Parathyroid adenoma (tissue), 2 donors: ENCODE data around the gene IGF1R.

Experiments
- H2AFZ ChIP-seq: fragments of 300-600 bp; sonication (generic); one replicate; pipeline ENCODE4 v1.7.0; 2017; ENCODE audit warnings: antibody characterized with exemption, mild to moderate bottlenecking
- H3K27ac ChIP-seq: fragments of 300-600 bp; sonication (generic); one replicate; pipeline ENCODE4 v1.7.0; 2017
- H3K27me3 ChIP-seq: fragments of 300-600 bp; sonication (generic); one replicate; pipeline ENCODE4 v1.7.0; 2017; ENCODE audit warnings: low read length; ENCODE audit not compliant: control insufficient read depth, insufficient read depth
- H3K36me3 ChIP-seq: fragments of 300-600 bp; sonication (generic); one replicate; pipeline ENCODE4 v1.7.0; 2017; ENCODE audit warnings: low read length; ENCODE audit not compliant: control insufficient read depth, insufficient read depth
- H3K4me1 ChIP-seq: fragments of 300-600 bp; sonication (generic); one replicate; pipeline ENCODE4 v1.7.0; 2017; ENCODE audit warnings: control low read depth
- H3K4me2 ChIP-seq: fragments of 300-600 bp; sonication (generic); one replicate; pipeline ENCODE4 v1.7.0; 2017; ENCODE audit warnings: low read length
- H3K4me3 ChIP-seq: fragments of 300-600 bp; sonication (generic); one replicate; pipeline ENCODE4 v1.7.0; 2017; ENCODE audit warnings: low read depth, low read length
- H3K79me2 ChIP-seq: fragments of 300-600 bp; sonication (generic); one replicate; pipeline ENCODE4 v1.7.0; 2017; ENCODE audit warnings: control low read depth
- H3K9ac ChIP-seq: fragments of 300-600 bp; sonication (generic); one replicate; pipeline ENCODE4 v1.7.0; 2017; ENCODE audit warnings: mild to moderate bottlenecking
- H3K9me3 ChIP-seq: fragments of 300-600 bp; sonication (generic); one replicate; pipeline ENCODE4 v1.7.0; 2017; ENCODE audit warnings: low read length; ENCODE audit not compliant: control insufficient read depth
- CTCF ChIP-seq: fragments of 300-600 bp; sonication (generic); IDR thresholded peaks from one replicate; pipeline ENCODE4 v1.7.0; 2017; ENCODE audit warnings: antibody characterized with exemption, mild to moderate bottlenecking
- donor health status: primary hyperparathyroidism.

The IGF1R gene

GRCh38 chr15:98760112-98760826 is 111.9 kb downstream of the IGF1R start:
- Histone ChIP-seq H3K27ac (no peak overlapping the region), H3K4me3 (no peak overlapping the region), H3K79me2 (no peaks in the 10 kb centered on the region), H2AFZ (no peak overlapping the region), H3K4me2 (no peak overlapping the region), H3K9ac (no peak overlapping the region), H3K36me3 (no peaks in the 10 kb centered on the region), H3K27me3 (no peaks in the 10 kb centered on the region), H3K9me3 (no peaks in the 10 kb centered on the region), H3K4me1 (no peaks in the 10 kb centered on the region)
- TF ChIP-seq CTCF, result no peak

GRCh38 chr15:98760975-98761374 is 112.6 kb downstream of the IGF1R start:
- no peak for TF ChIP-seq CTCF
- Histone ChIP-seq H3K4me2 (no peak overlapping the region), H3K9ac (no peak overlapping the region), H3K9me3 (no peaks in the 10 kb centered on the region), H3K4me3 (no peak overlapping the region), H2AFZ (no peak overlapping the region), H3K27ac (no peak overlapping the region), H3K4me1 (no peaks in the 10 kb centered on the region), H3K36me3 (no peaks in the 10 kb centered on the region), H3K79me2 (peaks cover 7% of the 10 kb centered on the region), H3K27me3 (no peaks in the 10 kb centered on the region)

- Histone ChIP-seq H2AFZ (no peak overlapping the region), H3K9me3 (no peaks in the 10 kb centered on the region), H3K79me2 (peaks cover 7% of the 10 kb centered on the region), H3K36me3 (no peaks in the 10 kb centered on the region), H3K9ac (no peak overlapping the region), H3K4me3 (no peak overlapping the region), H3K27me3 (no peaks in the 10 kb centered on the region), H3K4me1 (no peaks in the 10 kb centered on the region), H3K4me2 (no peak overlapping the region), H3K27ac (no peak overlapping the region)
- no peak for TF ChIP-seq CTCF
Measured at GRCh38 chr15:98763179-98763578, 114.8 kb downstream of the IGF1R start.

- H3K9ac ChIP-seq, result no peak overlapping the region
- H3K27ac ChIP-seq, result no peak overlapping the region
- TF ChIP-seq CTCF, result no peak
- no peaks in the 10 kb centered on the region for H3K36me3 ChIP-seq
- H3K4me1 ChIP-seq, result no peaks in the 10 kb centered on the region
- no peak overlapping the region for H3K4me2 ChIP-seq
- no peak overlapping the region for H3K4me3 ChIP-seq
- no peaks in the 10 kb centered on the region for H3K9me3 ChIP-seq
- peaks cover 7% of the 10 kb centered on the region for H3K79me2 ChIP-seq
- no peaks in the 10 kb centered on the region for H3K27me3 ChIP-seq
- H2AFZ ChIP-seq, result no peak overlapping the region
Measured at GRCh38 chr15:98764291-98764690, 116.0 kb downstream of the IGF1R start.

GRCh38 chr15:98765610-98766009 is 117.3 kb downstream of the IGF1R start:
- H3K9me3 ChIP-seq, result no peaks in the 10 kb centered on the region
- H3K36me3 ChIP-seq, result no peaks in the 10 kb centered on the region
- H3K4me3 ChIP-seq, result no peak overlapping the region
- no peak overlapping the region for H3K4me2 ChIP-seq
- H2AFZ ChIP-seq, result no peak overlapping the region
- H3K27ac ChIP-seq, result no peak overlapping the region
- no peak overlapping the region for H3K9ac ChIP-seq
- H3K79me2 ChIP-seq, result peaks cover 7% of the 10 kb centered on the region
- TF ChIP-seq CTCF, result no peak
- no peaks in the 10 kb centered on the region for H3K27me3 ChIP-seq
- no peaks in the 10 kb centered on the region for H3K4me1 ChIP-seq
